ENCODE measurements around the gene TPPP3.

DNA sequence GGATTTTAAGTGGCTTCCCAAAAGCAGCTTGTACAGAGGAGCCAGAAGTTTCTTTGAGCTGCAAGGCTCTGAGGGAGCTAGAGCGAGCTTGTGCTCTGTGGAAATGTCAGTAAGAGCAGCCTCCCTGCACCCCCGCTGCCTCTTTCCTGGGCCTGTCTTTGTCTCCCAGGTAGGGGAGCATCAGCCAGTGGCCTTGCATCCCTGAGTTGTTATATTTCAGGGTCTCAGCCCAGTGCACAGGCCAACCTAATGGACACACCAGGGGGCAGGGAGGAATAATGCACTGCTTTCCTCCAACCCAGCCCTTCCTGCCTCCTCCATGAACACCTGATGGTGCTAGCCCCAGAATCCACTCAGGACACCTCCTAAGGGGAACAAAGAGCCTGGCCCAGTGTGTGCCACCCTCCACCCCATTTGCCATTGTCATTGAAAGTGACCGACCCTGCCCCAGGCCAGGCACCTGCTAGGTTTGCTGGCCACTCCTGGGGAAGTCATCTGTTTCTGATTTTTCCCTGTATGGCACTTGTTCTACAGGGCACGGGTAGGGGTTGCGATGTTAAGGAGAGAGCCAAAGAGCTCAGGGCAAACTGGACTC, 6.3 kb downstream of the TPPP3 start:
- TF ChIP-seq POLR2A (IDR thresholded peaks at IDR 0.05; ENCODE audit: low read length) (no peak), GATA1 (IDR thresholded peaks at IDR 0.05; ENCODE audit: low read depth, low read length) (no peak)
